Measurements from ENCODE around the gene NPLOC4.

The NPLOC4 gene

GRCh38 chr17:81537856-81538555 is 98.9 kb downstream of the NPLOC4 start:
- Histone ChIP-seq H2AFZ (ENCODE audit: low read depth, low read length) (no peak overlapping the region), H3K9ac (ENCODE audit: low read depth, low read length) (no peak overlapping the region), H3K9me3 (ENCODE audit: insufficient read depth, low read length, severe bottlenecking) (no peaks in the 10 kb centered on the region), H3K4me2 (ENCODE audit: insufficient read depth, low read length) (no peak overlapping the region), H3K4me1 (ENCODE audit: insufficient read depth, low read length) (no peaks in the 10 kb centered on the region), H4K20me1 (ENCODE audit: insufficient read depth, low read length) (peaks cover 27% of the 10 kb centered on the region), H3K27me3 (ENCODE audit: insufficient read depth, low read length, poor library complexity) (no peaks in the 10 kb centered on the region), H3K36me3 (ENCODE audit: insufficient read depth, low read length) (peaks cover 40% of the 10 kb centered on the region), H3K27ac (ENCODE audit: low read length) (no peak overlapping the region), H3K79me2 (ENCODE audit: insufficient read depth, low read length) (no peaks in the 10 kb centered on the region), H3K4me3 (ENCODE audit: low read depth in 1 of 2, low read length in 2 of 2) (no peak overlapping the region)
- ATAC-seq (ENCODE audit: insufficient read depth, low read depth): 0 out of 3 replicates have a peak, but pooled peaks have one; percentile 6
- TF ChIP-seq, protein P1, sequence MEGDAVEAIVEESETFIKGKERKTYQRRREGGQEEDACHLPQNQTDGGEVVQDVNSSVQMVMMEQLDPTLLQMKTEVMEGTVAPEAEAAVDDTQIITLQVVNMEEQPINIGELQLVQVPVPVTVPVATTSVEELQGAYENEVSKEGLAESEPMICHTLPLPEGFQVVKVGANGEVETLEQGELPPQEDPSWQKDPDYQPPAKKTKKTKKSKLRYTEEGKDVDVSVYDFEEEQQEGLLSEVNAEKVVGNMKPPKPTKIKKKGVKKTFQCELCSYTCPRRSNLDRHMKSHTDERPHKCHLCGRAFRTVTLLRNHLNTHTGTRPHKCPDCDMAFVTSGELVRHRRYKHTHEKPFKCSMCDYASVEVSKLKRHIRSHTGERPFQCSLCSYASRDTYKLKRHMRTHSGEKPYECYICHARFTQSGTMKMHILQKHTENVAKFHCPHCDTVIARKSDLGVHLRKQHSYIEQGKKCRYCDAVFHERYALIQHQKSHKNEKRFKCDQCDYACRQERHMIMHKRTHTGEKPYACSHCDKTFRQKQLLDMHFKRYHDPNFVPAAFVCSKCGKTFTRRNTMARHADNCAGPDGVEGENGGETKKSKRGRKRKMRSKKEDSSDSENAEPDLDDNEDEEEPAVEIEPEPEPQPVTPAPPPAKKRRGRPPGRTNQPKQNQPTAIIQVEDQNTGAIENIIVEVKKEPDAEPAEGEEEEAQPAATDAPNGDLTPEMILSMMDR (IDR thresholded peaks at IDR 0.05; ENCODE audit: borderline replicate concordance, extremely low read depth, low read length, poor library complexity, severe bottlenecking): no peak
- TF ChIP-seq EZH2 (IDR thresholded peaks at IDR 0.05; ENCODE audit: borderline replicate concordance, low read depth, low read length, severe bottlenecking): no peak
- no peak for DNase-seq

DNA sequence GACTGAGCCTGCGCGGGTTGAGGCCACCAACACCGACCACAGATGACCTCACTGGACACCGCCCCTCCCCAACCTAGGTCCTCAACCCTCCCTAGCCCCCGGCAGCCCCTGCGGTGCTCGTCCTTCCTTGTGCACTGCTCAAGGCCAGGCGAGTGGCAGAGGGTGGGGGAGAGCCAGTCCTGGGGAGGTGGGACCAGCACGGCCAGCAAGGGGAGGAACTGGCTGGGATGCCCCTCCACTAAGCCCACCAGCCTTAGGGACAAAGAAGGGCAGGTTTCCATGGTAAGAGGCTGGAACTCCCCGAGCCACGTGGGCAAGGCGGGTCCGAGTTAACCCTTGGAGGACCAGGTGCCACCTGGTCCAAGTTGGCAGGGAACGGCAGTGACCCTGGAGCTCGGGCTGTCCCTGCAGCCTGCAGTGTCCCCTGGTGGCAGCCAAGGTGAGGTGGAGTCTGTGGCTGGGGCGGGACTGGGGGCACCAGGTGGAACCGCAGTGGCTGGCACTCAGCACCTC is 99.5 kb downstream of the NPLOC4 start:
- H3K4me2 ChIP-seq (ENCODE audit: insufficient read depth, low read length): no peak overlapping the region
- H3K79me2 ChIP-seq (ENCODE audit: insufficient read depth, low read length): no peaks in the 10 kb centered on the region
- H3K9ac ChIP-seq (ENCODE audit: low read depth, low read length): no peak overlapping the region
- no peak overlapping the region for H3K4me3 ChIP-seq (ENCODE audit: low read depth in 1 of 2, low read length in 2 of 2)
- H3K36me3 ChIP-seq (ENCODE audit: insufficient read depth, low read length): peaks cover 35% of the 10 kb centered on the region
- H3K27ac ChIP-seq (ENCODE audit: low read length): no peak overlapping the region
- H3K4me1 ChIP-seq (ENCODE audit: insufficient read depth, low read length): no peaks in the 10 kb centered on the region
- H3K27me3 ChIP-seq (ENCODE audit: insufficient read depth, low read length, poor library complexity): no peaks in the 10 kb centered on the region
- no peak overlapping the region for H2AFZ ChIP-seq (ENCODE audit: low read depth, low read length)
- ATAC-seq (ENCODE audit: insufficient read depth, low read depth) (peak; percentile 32), DNase-seq (peak; percentile 29)
- no peak for TF ChIP-seq EZH2 (IDR thresholded peaks at IDR 0.05; ENCODE audit: borderline replicate concordance, low read depth, low read length, severe bottlenecking)
- TF ChIP-seq, protein P1 (IDR thresholded peaks at IDR 0.05; ENCODE audit: borderline replicate concordance, extremely low read depth, low read length, poor library complexity, severe bottlenecking): peak; percentile 57
- H4K20me1 ChIP-seq (ENCODE audit: insufficient read depth, low read length): peaks cover 27% of the 10 kb centered on the region
- no peaks in the 10 kb centered on the region for H3K9me3 ChIP-seq (ENCODE audit: insufficient read depth, low read length, severe bottlenecking)

GRCh38 chr17:81536299-81537290 is 100.3 kb downstream of the NPLOC4 start:
- no peak for DNase-seq
- ATAC-seq (ENCODE audit: insufficient read depth, low read depth): no peak
- Histone ChIP-seq H3K27me3 (ENCODE audit: insufficient read depth, low read length, poor library complexity) (no peaks in the 10 kb centered on the region), H3K36me3 (ENCODE audit: insufficient read depth, low read length) (peaks cover 34% of the 10 kb centered on the region), H3K9me3 (ENCODE audit: insufficient read depth, low read length, severe bottlenecking) (no peaks in the 10 kb centered on the region), H3K4me2 (ENCODE audit: insufficient read depth, low read length) (no peak overlapping the region), H3K9ac (ENCODE audit: low read depth, low read length) (no peak overlapping the region), H3K27ac (ENCODE audit: low read length) (no peak overlapping the region), H4K20me1 (ENCODE audit: insufficient read depth, low read length) (peaks cover 27% of the 10 kb centered on the region), H3K4me1 (ENCODE audit: insufficient read depth, low read length) (no peaks in the 10 kb centered on the region), H3K79me2 (ENCODE audit: insufficient read depth, low read length) (no peaks in the 10 kb centered on the region), H2AFZ (ENCODE audit: low read depth, low read length) (no peak overlapping the region), H3K4me3 (ENCODE audit: low read depth in 1 of 2, low read length in 2 of 2) (no peak overlapping the region)
- TF ChIP-seq, protein P1 (IDR thresholded peaks at IDR 0.05; ENCODE audit: borderline replicate concordance, extremely low read depth, low read length, poor library complexity, severe bottlenecking): no peak
- no peak for TF ChIP-seq EZH2 (IDR thresholded peaks at IDR 0.05; ENCODE audit: borderline replicate concordance, low read depth, low read length, severe bottlenecking)

Measured in DND-41 (cell line).